Mucosa of descending colon (tissue), 3 donors: ENCODE results near the gene ZNF335. TPM values are rescaled to one million over a fixed set of nuclear protein-coding genes. Genes with fewer than 3 reads are reported as not detected.

Experiments used
- ATAC-seq: fragments of 200-7000 bp; cut with Tn5 transposase; one replicate; pipeline ENCODE4 v1.9.1; 2020; ENCODE audit warnings: mild to moderate bottlenecking, moderate library complexity
- DNase-seq, 3 donors: peaks; one replicate each; pipeline ENCODE4 v3.0.0-alpha.2; 2020
- H3K36me3 ChIP-seq: fragments of 200-600 bp; one replicate; pipeline ENCODE4 v1.8.0; 2021; ENCODE audit warnings: low read depth, mild to moderate bottlenecking
- H3K4me1 ChIP-seq: fragments of 200-600 bp; one replicate; pipeline ENCODE4 v1.8.0; 2021; ENCODE audit warnings: low read depth, mild to moderate bottlenecking
- H3K4me3 ChIP-seq: fragments of 200-600 bp; one replicate; pipeline ENCODE4 v1.8.0; 2021; ENCODE audit warnings: mild to moderate bottlenecking
- H3K9me3 ChIP-seq: fragments of 200-600 bp; one replicate; pipeline ENCODE4 v1.8.0; 2021; ENCODE audit warnings: mild to moderate bottlenecking
- CTCF ChIP-seq: fragments of 200-600 bp; IDR thresholded peaks from one replicate; pipeline ENCODE4 v1.8.0; 2022; ENCODE audit warnings: antibody characterized with exemption, mild to moderate bottlenecking
- intact Hi-C, 2 donors: fragments of 100-400 bp; cut with DNase I in 1 of 2; cut with micrococcal nuclease in 1 of 2; formaldehyde crosslinking; loops; one replicate each; pipeline versions ENCODE4 v1.11.0 to v1.11.1; 2022; cut with DNase I, micrococcal nuclease
- total RNA-seq, 3 donors: library from RNA; stranded (reverse); fragmentation: NEBNext Ultra II Directional in 2 of 3; extraction: Animal tissue kit (Norgen Biotek cat#: 25700) in 2 of 3; gene quantifications; one replicate each; pipeline versions ENCODE4 v1.2.1 to v1.2.4, GENCODE V29; 2021 to 2023
- donor health status: DM: no; HTN: no; CAD: no; lungs with moderate emphysema.
- donor health status: DM: no; HTN: no; CAD: no.
- donor health status: DM: no; HTN: yes; CAD: no.

ZNF335 gene
- total RNA-seq, 3 donors from 2014 or later = 19.1 to 22.7 (median 20.1) TPM

GRCh38 chr20:45911486-45912343 lies 60.3 kb downstream of the ZNF335 start, which contains the start of gene PLTP:
PLTP (minus strand) TSS chr20:45912155; CDS start chr20:45911452, 703 bp downstream.
- DNase-seq = peak; percentile 56 to 82 (median 71)
- H3K36me3 ChIP-seq = no peaks in the 10 kb centered on the region
- H3K4me1 ChIP-seq = peaks cover 19% of the 10 kb centered on the region
- no peaks in the 10 kb centered on the region for H3K9me3 ChIP-seq
- no peak for TF ChIP-seq CTCF
- ATAC-seq = peak; percentile 6
- intact Hi-C loops = no loop called here
- H3K4me3 ChIP-seq = no peak within 1 kb of the TSS

DNA sequence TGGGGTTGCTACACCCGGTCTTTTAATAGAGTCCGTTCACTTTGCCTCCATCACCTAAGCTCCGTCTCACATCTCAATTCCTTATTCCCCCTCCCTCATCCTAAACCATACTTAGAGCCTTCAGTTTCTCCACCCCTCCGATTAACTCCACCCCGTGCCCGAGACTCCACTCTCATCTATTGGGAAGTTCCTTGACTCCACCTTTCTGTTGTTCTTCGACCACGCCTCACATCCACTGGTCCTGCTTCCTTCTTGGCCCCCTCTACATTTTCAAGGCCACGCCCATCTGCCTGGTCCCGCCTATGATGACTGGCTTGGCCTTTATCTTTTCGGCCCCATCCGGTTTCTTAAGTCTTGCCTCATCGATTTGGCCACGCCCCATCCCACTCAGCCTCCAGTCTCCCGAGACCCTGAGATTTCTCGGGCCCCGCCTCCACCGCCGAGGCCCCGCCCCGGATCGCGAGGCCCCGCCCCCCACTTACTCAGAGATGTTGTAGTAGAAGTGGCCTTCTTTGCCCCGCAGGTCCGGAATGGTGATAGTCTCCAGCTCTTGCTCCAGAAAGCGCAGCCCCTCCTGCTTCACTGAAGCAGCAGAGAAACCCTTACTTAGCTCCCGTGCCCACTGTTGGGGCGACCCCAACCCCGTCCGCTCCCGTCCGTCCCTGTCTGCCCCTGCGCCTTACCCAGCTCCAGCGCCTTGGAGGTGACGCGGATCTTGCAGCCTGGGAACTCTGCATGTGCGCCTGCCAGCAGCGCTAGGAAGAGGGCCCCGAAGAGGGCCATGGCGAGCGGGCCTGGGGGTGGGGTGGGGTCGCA lies 61.1 kb downstream of the ZNF335 start:
- H3K36me3 ChIP-seq = no peaks in the 10 kb centered on the region
- H3K9me3 ChIP-seq = no peaks in the 10 kb centered on the region
- DNase-seq (peak; percentile 97 to 98 (median 97)), ATAC-seq (peak; percentile 91)
- TF ChIP-seq CTCF = no peak
- H3K4me1 ChIP-seq = peaks cover 19% of the 10 kb centered on the region
- H3K4me3 ChIP-seq = no peak overlapping the region
- intact Hi-C loops = no loop called here

DNA sequence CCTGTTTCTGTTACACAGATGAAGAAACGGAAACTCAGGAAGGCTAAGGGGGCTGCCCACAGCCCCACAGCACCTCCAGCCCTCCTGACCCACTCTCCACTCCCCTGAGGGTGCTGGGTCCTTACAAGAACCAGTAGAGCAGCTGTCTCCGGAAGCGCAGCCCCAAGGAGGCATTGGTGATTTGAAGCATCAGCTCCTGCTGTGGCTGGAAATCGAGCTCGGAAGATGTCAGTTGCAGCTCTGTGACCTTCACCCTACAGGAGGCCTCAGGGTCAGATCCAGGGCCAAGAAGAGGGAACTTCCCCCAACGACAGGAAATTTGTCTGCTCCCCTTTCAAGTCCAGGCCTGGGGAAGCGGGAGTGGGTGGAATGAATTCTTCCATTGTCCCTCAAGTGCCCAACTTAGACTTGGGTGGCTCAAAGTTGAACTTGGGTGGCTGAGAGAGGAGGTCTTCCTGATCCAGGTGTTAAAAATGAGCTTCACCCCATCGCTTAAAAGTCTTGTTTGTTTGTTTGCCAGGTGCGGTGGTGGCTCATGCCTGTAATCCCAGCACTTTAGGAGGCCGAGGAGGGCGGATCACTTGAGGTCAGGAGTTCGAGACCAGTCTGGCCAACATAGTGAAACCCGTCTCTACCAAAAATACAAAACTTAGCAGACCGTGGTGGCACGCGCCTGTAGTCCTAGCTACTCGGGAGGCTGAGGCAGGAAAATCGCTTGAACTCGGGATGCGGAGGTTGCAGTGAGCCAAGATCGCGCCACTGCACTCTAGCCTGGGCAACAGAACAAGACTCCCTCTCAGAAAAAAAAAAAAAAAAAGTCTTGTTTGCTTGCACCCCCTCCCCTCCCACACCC lies 62.0 kb downstream of the ZNF335 start:
- no peak overlapping the region for H3K4me3 ChIP-seq
- no peaks in the 10 kb centered on the region for H3K9me3 ChIP-seq
- H3K36me3 ChIP-seq = no peaks in the 10 kb centered on the region
- peaks cover 19% of the 10 kb centered on the region for H3K4me1 ChIP-seq
- no peak for TF ChIP-seq CTCF
- intact Hi-C loops = no loop called here
- DNase-seq (no peak), ATAC-seq (no peak)

- no peaks in the 10 kb centered on the region for H3K36me3 ChIP-seq
- DNase-seq = no peak
- H3K4me1 ChIP-seq = peaks cover 15% of the 10 kb centered on the region
- no peak overlapping the region for H3K4me3 ChIP-seq
- TF ChIP-seq CTCF = no peak
- no peaks in the 10 kb centered on the region for H3K9me3 ChIP-seq
- ATAC-seq = no peak
- intact Hi-C loops = no loop called here
Measured at GRCh38 chr20:45909336-45909808, 62.6 kb downstream of the ZNF335 start.

GRCh38 chr20:45908084-45908483 lies 63.9 kb downstream of the ZNF335 start:
- no peak overlapping the region for H3K4me3 ChIP-seq
- no peaks in the 10 kb centered on the region for H3K36me3 ChIP-seq
- intact Hi-C loops = no loop called here
- no peaks in the 10 kb centered on the region for H3K9me3 ChIP-seq
- ATAC-seq (no peak), DNase-seq (no peak)
- peaks cover 15% of the 10 kb centered on the region for H3K4me1 ChIP-seq
- no peak for TF ChIP-seq CTCF
